Endothelial cell of umbilical vein (primary cell): ENCODE data around the gene OR2T29. TPM values are rescaled to one million over a fixed set of nuclear protein-coding genes. Genes with fewer than 3 reads are reported as not detected.

Experiments
- polyA plus RNA-seq, 4 experiments: library from polyadenylated mRNA; depleted of rRNA in 3 of 4; stranded (reverse) in 3 of 4; unstranded in 1 of 4; fragments of >200 nt; gene quantifications; 2 replicates each; pipeline versions ENCODE4 v1.2.1 to v1.2.3, GENCODE V29; 2011 to 2012; ENCODE audit warnings: missing spikeins in 1 of 4
- small RNA-seq: library from RNA; depleted of rRNA; stranded (forward); fragments of <200 nt; gene quantifications from one replicate; pipeline ENCODE3, GENCODE V24; 2012; ENCODE audit warnings: low replicate concordance, low read depth; ENCODE audit not compliant: insufficient read depth, insufficient read length
- total RNA-seq: library from RNA; stranded (reverse); gene quantifications from 2 replicates; pipeline ENCODE4 v1.2.3, GENCODE V29; 2021

The OR2T29 gene
- total and polyA plus RNA-seq, 2 donors (not counting 3 experiments of a cell fraction or from before 2014, with no cell fraction given): not detected

Small RNA genes within 50 kb of the gene (small RNA-seq; reads per million reads assigned to genes)
- not detected for gene RF00019

Other genes starting within 250 kb of the OR2T29 start
- gene OR2M7, start 238.2 kb downstream of the OR2T29 start, total RNA-seq: not detected in 2 replicates
- gene OR2M7, start 238.2 kb downstream of the OR2T29 start, polyA plus RNA-seq: not detected in 2 replicates
- not detected in 2 replicates for gene OR14C36, start 214.0 kb downstream of the OR2T29 start, total RNA-seq
- not detected in 2 replicates for gene OR14C36, start 214.0 kb downstream of the OR2T29 start, polyA plus RNA-seq
- gene OR2T4, start 201.1 kb downstream of the OR2T29 start, total RNA-seq: not detected in 2 replicates
- gene OR2T4, start 201.1 kb downstream of the OR2T29 start, polyA plus RNA-seq: not detected in 2 replicates
- gene OR2T6, start 187.0 kb downstream of the OR2T29 start, total RNA-seq: not detected in 2 replicates
- gene OR2T6, start 187.0 kb downstream of the OR2T29 start, polyA plus RNA-seq: not detected in 2 replicates
- not detected in 2 replicates for gene OR2T1, start 159.7 kb downstream of the OR2T29 start, total RNA-seq
- not detected in 2 replicates for gene OR2T1, start 159.7 kb downstream of the OR2T29 start, polyA plus RNA-seq
- gene OR2T2, start 117.1 kb downstream of the OR2T29 start, total RNA-seq: not detected in 2 replicates
- gene OR2T2, start 117.1 kb downstream of the OR2T29 start, polyA plus RNA-seq: not detected in 2 replicates
- not detected in 2 replicates for gene OR2T3, start 89.4 kb downstream of the OR2T29 start, total RNA-seq
- not detected in 2 replicates for gene OR2T3, start 89.4 kb downstream of the OR2T29 start, polyA plus RNA-seq
- not detected in 2 replicates for gene OR2T5, start 74.2 kb downstream of the OR2T29 start, total RNA-seq
- gene OR2T5, start 74.2 kb downstream of the OR2T29 start, polyA plus RNA-seq: not detected in 2 replicates
- gene OR2G6, start 54.7 kb downstream of the OR2T29 start, total RNA-seq: not detected in 2 replicates
- gene OR2G6, start 54.7 kb downstream of the OR2T29 start, polyA plus RNA-seq: not detected in 2 replicates
- not detected in 2 replicates for gene OR2T34, start 12.0 kb upstream of the OR2T29 start, total RNA-seq
- gene OR2T34, start 12.0 kb upstream of the OR2T29 start, polyA plus RNA-seq: not detected in 2 replicates
- not detected in 2 replicates for gene OR2T10, start 34.9 kb upstream of the OR2T29 start, total RNA-seq
- not detected in 2 replicates for gene OR2T10, start 34.9 kb upstream of the OR2T29 start, polyA plus RNA-seq
- not detected in 2 replicates for gene OR2T11, start 72.3 kb upstream of the OR2T29 start, total RNA-seq
- gene OR2T11, start 72.3 kb upstream of the OR2T29 start, polyA plus RNA-seq: not detected in 2 replicates
- gene OR2T35, start 82.5 kb upstream of the OR2T29 start, total RNA-seq: not detected in 2 replicates
- not detected in 2 replicates for gene OR2T35, start 82.5 kb upstream of the OR2T29 start, polyA plus RNA-seq
- gene OR2T27, start 92.8 kb upstream of the OR2T29 start, total RNA-seq: not detected in 2 replicates
- not detected in 2 replicates for gene OR2T27, start 92.8 kb upstream of the OR2T29 start, polyA plus RNA-seq
- gene OR14I1, start 140.0 kb upstream of the OR2T29 start, total RNA-seq: not detected in 2 replicates
- not detected in 2 replicates for gene OR14I1, start 140.0 kb upstream of the OR2T29 start, polyA plus RNA-seq
- not detected in 2 replicates for gene LYPD8, start 193.0 kb upstream of the OR2T29 start, total RNA-seq
- not detected in 2 replicates for gene LYPD8, start 193.0 kb upstream of the OR2T29 start, polyA plus RNA-seq